ENCODE results near the gene ALKBH8. TPM values are rescaled to one million over a fixed set of nuclear protein-coding genes. Genes with fewer than 3 reads are reported as not detected.

The ALKBH8 gene, protein sequence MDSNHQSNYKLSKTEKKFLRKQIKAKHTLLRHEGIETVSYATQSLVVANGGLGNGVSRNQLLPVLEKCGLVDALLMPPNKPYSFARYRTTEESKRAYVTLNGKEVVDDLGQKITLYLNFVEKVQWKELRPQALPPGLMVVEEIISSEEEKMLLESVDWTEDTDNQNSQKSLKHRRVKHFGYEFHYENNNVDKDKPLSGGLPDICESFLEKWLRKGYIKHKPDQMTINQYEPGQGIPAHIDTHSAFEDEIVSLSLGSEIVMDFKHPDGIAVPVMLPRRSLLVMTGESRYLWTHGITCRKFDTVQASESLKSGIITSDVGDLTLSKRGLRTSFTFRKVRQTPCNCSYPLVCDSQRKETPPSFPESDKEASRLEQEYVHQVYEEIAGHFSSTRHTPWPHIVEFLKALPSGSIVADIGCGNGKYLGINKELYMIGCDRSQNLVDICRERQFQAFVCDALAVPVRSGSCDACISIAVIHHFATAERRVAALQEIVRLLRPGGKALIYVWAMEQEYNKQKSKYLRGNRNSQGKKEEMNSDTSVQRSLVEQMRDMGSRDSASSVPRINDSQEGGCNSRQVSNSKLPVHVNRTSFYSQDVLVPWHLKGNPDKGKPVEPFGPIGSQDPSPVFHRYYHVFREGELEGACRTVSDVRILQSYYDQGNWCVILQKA
- 7.0 and 11.8 TPM in 2 replicates for total RNA-seq (ENCODE audit: low replicate concordance)

DNA sequence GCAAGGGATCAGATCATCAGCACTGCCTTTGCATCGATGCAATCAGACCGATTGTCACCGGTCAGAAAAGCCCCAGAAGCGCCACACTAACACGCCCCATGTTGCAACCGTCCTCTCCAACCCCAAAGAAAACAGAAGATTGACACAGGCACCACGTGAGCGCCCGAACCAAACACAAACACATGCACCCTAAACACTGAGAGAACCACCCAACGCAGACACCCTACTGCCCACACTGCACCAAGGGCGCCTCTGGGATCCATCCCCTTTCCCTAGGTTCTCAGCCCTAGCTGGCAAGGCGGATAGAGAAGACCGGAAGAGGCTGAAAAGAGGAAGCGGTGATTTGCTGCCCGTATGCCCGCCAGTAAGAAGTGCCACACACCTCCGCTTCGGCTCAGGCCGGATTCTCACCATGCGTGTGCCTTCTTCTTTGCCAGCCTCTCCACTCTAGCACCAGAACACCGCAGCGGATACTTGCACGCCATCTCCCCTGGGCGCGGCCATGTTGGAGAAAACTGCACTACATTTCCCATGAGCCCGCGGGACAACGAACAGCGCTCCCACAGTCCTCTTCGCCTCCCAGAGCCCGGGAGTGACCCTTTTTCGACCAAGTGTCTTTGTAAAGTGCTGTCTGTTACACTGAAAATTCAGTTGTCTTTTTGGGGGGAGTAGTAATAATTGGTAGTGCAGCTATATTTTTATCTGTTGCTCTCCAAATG is at the start of gene ALKBH8:
Gene ALKBH8 (minus strand): TSS at position 517 of the 719 bp plus-strand sequence. CDS start 4,842 bp downstream, outside the sequence.
- Histone ChIP-seq H4K20me1 (ENCODE audit: low read depth) (no peaks in the 10 kb centered on the region), H3K79me2 (ENCODE audit: low read depth) (peaks cover 30% of the 10 kb centered on the region), H2AFZ (replicated peaks) (peak within 1 kb of the TSS; percentile 99), H3K27me3 (no peaks in the 10 kb centered on the region), H3K36me3 (no peaks in the 10 kb centered on the region), H3F3A (ENCODE audit: low read depth) (no peaks in the 10 kb centered on the region), H3K4me2 (peak within 1 kb of the TSS; percentile 93), H3K9ac (peak within 1 kb of the TSS; percentile 67), H3K4me1 (no peaks in the 10 kb centered on the region), H3K27ac (peak within 1 kb of the TSS; percentile 54), H3K4me3 (peak within 1 kb of the TSS; percentile 86), H3K9me3 (ENCODE audit: low read depth) (no peaks in the 10 kb centered on the region)
- H3K27me3 Mint-ChIP-seq (ENCODE audit: insufficient read depth, low read depth): no peaks in the 10 kb centered on the region
- no peaks in the 10 kb centered on the region for H3K9me3 Mint-ChIP-seq
- H3K4me1 Mint-ChIP-seq: peaks cover 19% of the 10 kb centered on the region
- peak within 1 kb of the TSS; percentile 80 for H3K27ac Mint-ChIP-seq
- DNase-seq (ENCODE audit: low spot score): peak; percentile 77
- TF ChIP-seq EZH2 (IDR thresholded peaks at IDR 0.05) (no peak), EZH2phosphoT487 (IDR thresholded peaks at IDR 0.05) (no peak)
- TF ChIP-seq, protein P1, sequence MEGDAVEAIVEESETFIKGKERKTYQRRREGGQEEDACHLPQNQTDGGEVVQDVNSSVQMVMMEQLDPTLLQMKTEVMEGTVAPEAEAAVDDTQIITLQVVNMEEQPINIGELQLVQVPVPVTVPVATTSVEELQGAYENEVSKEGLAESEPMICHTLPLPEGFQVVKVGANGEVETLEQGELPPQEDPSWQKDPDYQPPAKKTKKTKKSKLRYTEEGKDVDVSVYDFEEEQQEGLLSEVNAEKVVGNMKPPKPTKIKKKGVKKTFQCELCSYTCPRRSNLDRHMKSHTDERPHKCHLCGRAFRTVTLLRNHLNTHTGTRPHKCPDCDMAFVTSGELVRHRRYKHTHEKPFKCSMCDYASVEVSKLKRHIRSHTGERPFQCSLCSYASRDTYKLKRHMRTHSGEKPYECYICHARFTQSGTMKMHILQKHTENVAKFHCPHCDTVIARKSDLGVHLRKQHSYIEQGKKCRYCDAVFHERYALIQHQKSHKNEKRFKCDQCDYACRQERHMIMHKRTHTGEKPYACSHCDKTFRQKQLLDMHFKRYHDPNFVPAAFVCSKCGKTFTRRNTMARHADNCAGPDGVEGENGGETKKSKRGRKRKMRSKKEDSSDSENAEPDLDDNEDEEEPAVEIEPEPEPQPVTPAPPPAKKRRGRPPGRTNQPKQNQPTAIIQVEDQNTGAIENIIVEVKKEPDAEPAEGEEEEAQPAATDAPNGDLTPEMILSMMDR (IDR thresholded peaks at IDR 0.05): no peak
- peak within 1 kb of the TSS; percentile 98 for H3K4me3 Mint-ChIP-seq
- H3K36me3 Mint-ChIP-seq: no peaks in the 10 kb centered on the region

DNA sequence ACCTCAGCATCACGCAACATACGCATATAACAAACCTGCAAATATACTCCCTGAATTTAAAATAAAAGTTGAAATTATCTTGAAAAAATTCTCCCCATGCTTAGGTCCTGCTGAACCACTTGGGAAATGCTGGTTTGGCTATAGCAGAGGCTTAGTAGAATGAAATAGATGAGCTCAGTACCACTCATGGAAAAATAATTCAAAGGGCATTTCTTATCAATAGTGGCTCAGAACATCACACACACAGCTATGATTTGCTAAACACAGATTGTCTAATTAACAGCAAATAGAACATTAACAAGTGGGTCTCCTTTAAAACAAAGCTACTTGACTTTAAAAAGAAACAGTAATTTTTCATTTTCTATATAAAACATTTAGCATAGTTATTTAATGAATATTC is 46.9 kb upstream of the ALKBH8 start:
- Mint-ChIP-seq H3K4me1 (peaks cover 25% of the 10 kb centered on the region), H3K36me3 (peaks cover 2% of the 10 kb centered on the region), H3K27ac (no peak overlapping the region), H3K4me3 (no peak overlapping the region), H3K9me3 (peaks cover 4% of the 10 kb centered on the region), H3K27me3 (ENCODE audit: insufficient read depth, low read depth) (peaks cover 7% of the 10 kb centered on the region)
- Histone ChIP-seq H3K27ac (no peak overlapping the region), H2AFZ (replicated peaks) (no peak overlapping the region), H3K27me3 (peaks cover 50% of the 10 kb centered on the region), H3K4me1 (peaks cover 33% of the 10 kb centered on the region), H3K9ac (no peak overlapping the region), H3K4me3 (no peak overlapping the region), H3F3A (ENCODE audit: low read depth) (peaks cover 18% of the 10 kb centered on the region), H3K4me2 (no peak overlapping the region), H3K36me3 (no peaks in the 10 kb centered on the region), H3K79me2 (ENCODE audit: low read depth) (no peaks in the 10 kb centered on the region), H4K20me1 (ENCODE audit: low read depth) (peaks cover 14% of the 10 kb centered on the region), H3K9me3 (ENCODE audit: low read depth) (no peaks in the 10 kb centered on the region)
- TF ChIP-seq EZH2 (IDR thresholded peaks at IDR 0.05) (no peak), EZH2phosphoT487 (IDR thresholded peaks at IDR 0.05) (no peak)
- TF ChIP-seq, protein P1 (IDR thresholded peaks at IDR 0.05): no peak
- DNase-seq (ENCODE audit: low spot score): no peak

DNA sequence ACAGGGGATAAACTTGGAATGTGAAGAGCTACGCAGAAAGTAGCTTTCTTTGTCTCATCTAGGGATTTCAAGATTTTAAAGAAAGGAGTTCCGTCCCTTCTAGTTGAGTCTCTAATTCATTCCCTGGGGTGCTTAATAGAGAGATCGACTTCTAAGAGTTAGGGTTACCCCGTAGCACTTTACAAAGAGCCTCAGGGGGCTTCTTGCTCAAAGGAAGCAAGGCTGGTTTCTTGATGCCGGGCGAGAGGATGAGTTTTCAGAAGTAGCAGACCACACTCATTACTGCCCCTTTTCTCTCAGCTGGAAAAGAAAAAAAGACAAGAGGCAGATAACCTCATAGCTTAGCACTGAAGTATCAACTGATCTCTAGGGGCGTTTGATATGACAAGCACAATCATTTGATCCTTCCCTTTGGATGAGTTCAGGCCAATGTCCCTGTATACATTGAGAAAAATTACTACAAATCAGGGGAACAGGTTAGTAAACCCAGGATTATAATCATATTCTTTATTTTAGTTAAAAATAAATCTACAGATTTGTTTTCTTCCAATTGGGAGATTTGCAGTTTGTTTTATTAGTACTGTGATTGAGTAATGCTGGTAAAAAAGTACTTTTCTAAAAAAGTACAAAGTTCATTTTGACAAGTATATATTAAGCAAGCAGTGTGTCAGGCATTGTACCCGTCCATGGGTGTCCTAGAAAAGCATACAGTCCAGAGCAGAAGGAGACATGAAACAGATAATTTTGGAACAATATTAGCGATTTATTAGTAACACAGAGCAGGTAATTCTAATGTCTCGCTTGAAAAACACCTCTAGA is 44.1 kb upstream of the ALKBH8 start:
- H3K9me3 Mint-ChIP-seq: peaks cover 4% of the 10 kb centered on the region
- Histone ChIP-seq H4K20me1 (ENCODE audit: low read depth) (peaks cover 14% of the 10 kb centered on the region), H3K27me3 (peaks cover 61% of the 10 kb centered on the region), H3K4me3 (no peak overlapping the region), H2AFZ (replicated peaks) (no peak overlapping the region), H3K9ac (no peak overlapping the region), H3K36me3 (no peaks in the 10 kb centered on the region), H3K27ac (no peak overlapping the region), H3K9me3 (ENCODE audit: low read depth) (no peaks in the 10 kb centered on the region), H3K79me2 (ENCODE audit: low read depth) (no peaks in the 10 kb centered on the region), H3K4me1 (peaks cover 33% of the 10 kb centered on the region), H3F3A (ENCODE audit: low read depth) (peaks cover 23% of the 10 kb centered on the region), H3K4me2 (peak overlapping the region; percentile 36)
- DNase-seq (ENCODE audit: low spot score): peak; percentile 92
- peak overlapping the region; percentile 24 for H3K27ac Mint-ChIP-seq
- TF ChIP-seq, protein P1 (IDR thresholded peaks at IDR 0.05): no peak
- TF ChIP-seq EZH2phosphoT487 (IDR thresholded peaks at IDR 0.05): peak; percentile 93
- peaks cover 6% of the 10 kb centered on the region for H3K27me3 Mint-ChIP-seq (ENCODE audit: insufficient read depth, low read depth)
- H3K4me1 Mint-ChIP-seq: peaks cover 30% of the 10 kb centered on the region
- peak overlapping the region; percentile 58 for H3K4me3 Mint-ChIP-seq
- peaks cover 2% of the 10 kb centered on the region for H3K36me3 Mint-ChIP-seq
